MCF 10A (cell line): ENCODE data around the gene MFSD12. TPM values are rescaled to one million over a fixed set of nuclear protein-coding genes. Genes with fewer than 3 reads are reported as not detected.

Source experiments
- BruUV-seq: library from RNA; stranded (reverse); fragments of 400-500 nt; replicated peaks from 2 replicates; lab custom pipeline; 2021; lab: Mats Ljungman, UMichigan
- CTCF ChIA-PET: fragments of 300-600 bp; sonication (Branson Sonifier 250); formaldehyde crosslinking; extraction: SDS; loops from one replicate; lab custom pipeline; 2021; ENCODE audit warnings: antibody characterized with exemption, inconsistent platforms; lab: Yijun Ruan, JAX
- POLR2A ChIA-PET: fragments of 300-600, 350-650 bp; sonication (Branson Sonifier 250); formaldehyde crosslinking; extraction: SDS; loops from one replicate; lab custom pipeline; 2020; ENCODE audit warnings: antibody characterized with exemption, inconsistent platforms; lab: Yijun Ruan, JAX
- DNase-seq: peaks from one replicate; pipeline ENCODE4 v3.0.0-alpha.2; 2018; ENCODE audit not compliant: unreplicated experiment
- H3K27ac Mint-ChIP-seq: one replicate; pipeline ENCODE4 v1.8.0; 2022; ENCODE audit warnings: mild to moderate bottlenecking, low read depth, mixed read lengths; ENCODE audit not compliant: unreplicated experiment
- H3K27me3 Mint-ChIP-seq: one replicate; pipeline ENCODE4 v1.8.0; 2022; ENCODE audit warnings: mixed read lengths; ENCODE audit not compliant: insufficient read depth, unreplicated experiment
- H3K36me3 Mint-ChIP-seq: one replicate; pipeline ENCODE4 v1.8.0; 2022; ENCODE audit warnings: mild to moderate bottlenecking, moderate library complexity, mixed read lengths; ENCODE audit not compliant: insufficient read depth, unreplicated experiment
- H3K4me1 Mint-ChIP-seq: one replicate; pipeline ENCODE4 v1.8.0; 2022; ENCODE audit warnings: mixed read lengths; ENCODE audit not compliant: insufficient read depth, unreplicated experiment
- H3K4me3 Mint-ChIP-seq: one replicate; pipeline ENCODE4 v1.8.0; 2022; ENCODE audit warnings: mild to moderate bottlenecking, moderate library complexity, mixed read lengths; ENCODE audit not compliant: unreplicated experiment
- H3K9me3 Mint-ChIP-seq: one replicate; pipeline ENCODE4 v1.8.0; 2022; ENCODE audit warnings: mixed read lengths; ENCODE audit not compliant: unreplicated experiment
- intact Hi-C: fragments of 100-400 bp; cut with micrococcal nuclease; formaldehyde crosslinking; loops from 2 replicates; pipeline ENCODE4 v1.14.1; 2022
- total RNA-seq: library from RNA; stranded (reverse); gene quantifications from 2 replicates; pipeline ENCODE4 v1.2.3, GENCODE V29; 2022
- TF ChIP-seq, protein P1 (sequence below): fragments of 200-600 bp; IDR thresholded peaks from one replicate; pipeline ENCODE4 v1.8.0; 2022; ENCODE audit warnings: antibody characterized with exemption, mild to moderate bottlenecking; ENCODE audit not compliant: unreplicated experiment

Gene MFSD12
- total RNA-seq, 1 experiment from 2014 or later = 79.4 TPM

DNA sequence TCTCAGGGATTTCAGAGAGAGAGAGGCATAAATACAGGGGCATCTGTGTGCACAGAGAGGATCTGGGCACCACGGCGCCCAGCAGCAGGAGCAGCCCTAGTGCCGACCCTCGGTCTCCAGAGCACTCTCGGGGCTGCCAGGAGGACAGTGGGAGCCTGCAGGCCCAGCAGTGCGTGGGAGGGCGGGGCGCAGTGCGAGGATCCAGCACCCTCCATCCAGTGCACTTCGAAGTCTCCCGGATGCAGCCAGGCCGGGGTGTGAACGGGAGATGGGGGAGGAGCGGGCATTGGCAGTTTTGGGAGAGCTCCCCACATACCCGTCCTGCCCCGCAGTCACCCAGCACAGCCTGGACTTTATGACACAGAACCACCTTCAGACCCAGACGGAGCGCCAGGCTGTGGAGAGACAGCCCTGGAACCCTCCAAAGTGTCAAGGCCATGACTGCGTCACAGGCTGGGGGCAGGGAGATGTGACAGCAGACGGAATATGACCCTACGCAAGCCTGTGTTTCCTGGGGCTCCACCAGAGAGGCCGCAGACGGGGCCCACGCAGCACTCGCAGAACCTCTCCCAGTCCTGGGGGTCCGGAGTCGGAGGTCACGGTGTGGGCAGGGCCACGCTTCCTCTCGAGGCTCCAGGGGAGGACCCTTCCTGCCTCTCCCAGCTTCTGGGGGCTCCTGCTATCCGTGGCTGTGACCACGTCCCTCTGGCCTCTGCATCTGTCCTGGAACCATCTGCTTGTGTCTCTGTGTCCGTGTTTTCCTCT, 33.1 kb downstream of the MFSD12 start:
- peaks cover 11% of the 10 kb centered on the region for H3K4me1 Mint-ChIP-seq
- BruUV-seq = no TSS peak
- H3K27me3 Mint-ChIP-seq = no peaks in the 10 kb centered on the region
- ChIA-PET CTCF (interaction anchor here (0.6 kb wide), 1 partner anchor 55 kb away, joined by 3 read pairs; no protein-coding TSS in a partner anchor), POLR2A (no interaction called here)
- no peak for DNase-seq
- no peaks in the 10 kb centered on the region for H3K9me3 Mint-ChIP-seq
- H3K27ac Mint-ChIP-seq = no peak overlapping the region
- peaks cover 34% of the 10 kb centered on the region for H3K36me3 Mint-ChIP-seq
- intact Hi-C loops = no loop called here
- H3K4me3 Mint-ChIP-seq = no peak overlapping the region
- TF ChIP-seq, protein P1, sequence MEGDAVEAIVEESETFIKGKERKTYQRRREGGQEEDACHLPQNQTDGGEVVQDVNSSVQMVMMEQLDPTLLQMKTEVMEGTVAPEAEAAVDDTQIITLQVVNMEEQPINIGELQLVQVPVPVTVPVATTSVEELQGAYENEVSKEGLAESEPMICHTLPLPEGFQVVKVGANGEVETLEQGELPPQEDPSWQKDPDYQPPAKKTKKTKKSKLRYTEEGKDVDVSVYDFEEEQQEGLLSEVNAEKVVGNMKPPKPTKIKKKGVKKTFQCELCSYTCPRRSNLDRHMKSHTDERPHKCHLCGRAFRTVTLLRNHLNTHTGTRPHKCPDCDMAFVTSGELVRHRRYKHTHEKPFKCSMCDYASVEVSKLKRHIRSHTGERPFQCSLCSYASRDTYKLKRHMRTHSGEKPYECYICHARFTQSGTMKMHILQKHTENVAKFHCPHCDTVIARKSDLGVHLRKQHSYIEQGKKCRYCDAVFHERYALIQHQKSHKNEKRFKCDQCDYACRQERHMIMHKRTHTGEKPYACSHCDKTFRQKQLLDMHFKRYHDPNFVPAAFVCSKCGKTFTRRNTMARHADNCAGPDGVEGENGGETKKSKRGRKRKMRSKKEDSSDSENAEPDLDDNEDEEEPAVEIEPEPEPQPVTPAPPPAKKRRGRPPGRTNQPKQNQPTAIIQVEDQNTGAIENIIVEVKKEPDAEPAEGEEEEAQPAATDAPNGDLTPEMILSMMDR = no peak

DNA sequence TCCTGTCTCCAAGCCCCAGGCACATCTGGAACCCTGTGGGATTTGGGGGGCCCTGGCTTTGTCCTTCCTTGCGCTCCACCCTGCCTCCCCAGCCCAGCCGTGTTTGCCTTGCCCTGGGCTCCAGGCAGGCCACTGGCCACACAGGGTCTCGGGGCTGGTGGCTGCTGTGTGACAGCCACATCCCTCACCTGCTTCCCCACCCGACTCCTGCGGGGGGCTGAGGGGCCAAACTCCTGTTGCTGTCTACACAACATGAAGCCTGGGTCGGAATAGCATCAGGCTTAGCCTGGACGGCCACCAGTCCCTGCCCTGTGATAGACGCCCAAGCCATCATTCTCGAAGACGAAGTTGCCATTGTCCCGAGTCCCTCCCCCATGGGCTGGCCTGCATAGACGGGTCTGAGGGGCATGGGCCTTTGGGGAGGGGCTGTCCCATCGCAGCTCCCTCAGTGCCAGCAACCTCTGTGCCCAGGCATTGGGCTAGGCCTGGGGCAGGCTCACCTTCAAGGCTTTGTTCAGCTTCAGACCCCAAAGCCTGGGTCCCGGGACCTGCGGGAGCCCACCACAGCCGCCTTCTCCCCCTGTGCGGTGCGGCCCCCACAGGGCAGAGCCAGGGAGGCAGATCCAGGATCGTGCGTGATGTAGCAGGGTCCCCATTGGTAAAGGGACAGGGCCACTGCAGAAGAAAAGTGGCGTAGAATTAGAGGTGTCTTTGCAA, 33.9 kb downstream of the MFSD12 start:
- Mint-ChIP-seq H3K27ac (no peak overlapping the region), H3K9me3 (no peaks in the 10 kb centered on the region), H3K27me3 (no peaks in the 10 kb centered on the region), H3K36me3 (peaks cover 34% of the 10 kb centered on the region), H3K4me1 (peaks cover 11% of the 10 kb centered on the region), H3K4me3 (no peak overlapping the region)
- BruUV-seq = no TSS peak
- POLR2A ChIA-PET = no interaction called here
- TF ChIP-seq, protein P1 = no peak
- DNase-seq = no peak
- intact Hi-C loops = no loop called here
- CTCF ChIA-PET = no interaction called here

DNA sequence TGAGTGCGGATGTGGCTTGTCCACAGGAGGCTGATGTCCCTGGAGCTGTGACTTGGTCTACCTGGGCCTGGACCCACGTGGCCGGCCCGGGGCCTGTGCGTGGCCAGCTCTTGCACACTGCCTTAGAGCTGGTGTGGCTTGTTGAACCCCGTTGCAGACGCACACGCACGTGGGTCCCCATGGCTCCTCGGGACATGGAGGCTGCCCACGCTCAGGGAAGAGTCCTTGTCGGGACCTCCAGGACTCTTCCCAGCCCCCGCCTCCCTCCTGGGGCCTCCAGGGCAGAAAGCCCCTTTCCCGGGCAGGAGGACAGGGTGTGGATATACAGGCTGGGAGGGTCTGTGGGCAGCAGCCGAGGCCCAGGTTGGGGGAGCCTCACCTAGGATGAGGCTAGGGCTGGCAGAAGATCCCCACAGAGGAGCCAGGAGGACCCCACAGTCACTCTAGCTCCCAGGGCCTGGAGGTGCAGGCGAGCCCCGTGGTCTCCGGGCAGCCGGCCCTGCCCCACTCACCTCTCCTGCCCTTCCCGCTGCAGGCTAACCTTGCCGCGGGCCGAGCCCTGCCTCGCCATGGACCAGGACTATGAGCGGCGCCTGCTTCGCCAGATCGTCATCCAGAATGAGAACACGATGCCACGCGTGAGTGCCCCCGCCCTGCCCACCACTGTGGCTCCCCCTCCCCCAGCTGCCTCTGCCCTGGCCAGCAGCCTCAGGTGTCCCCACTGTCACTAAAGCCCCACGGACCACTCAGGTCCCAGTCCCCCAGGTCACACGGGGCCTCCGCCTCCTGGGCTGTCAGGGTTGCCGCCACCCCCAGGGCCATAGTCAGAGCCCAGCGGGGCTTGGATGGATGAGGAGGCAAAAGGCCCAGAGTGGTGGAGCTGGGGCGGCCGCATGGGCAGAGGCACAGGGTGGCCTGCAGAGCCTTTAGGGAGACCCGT, 34.7 kb downstream of the MFSD12 start:
- H3K4me3 Mint-ChIP-seq = no peak overlapping the region
- CTCF ChIA-PET = no interaction called here
- no TSS peak for BruUV-seq

More for the DNA sequence above, 34.7 kb downstream of the MFSD12 start:
- H3K27me3 Mint-ChIP-seq = no peaks in the 10 kb centered on the region
- no peak overlapping the region for H3K27ac Mint-ChIP-seq
- TF ChIP-seq, protein P1 = no peak
- DNase-seq = no peak
- H3K36me3 Mint-ChIP-seq = peaks cover 34% of the 10 kb centered on the region
- peaks cover 11% of the 10 kb centered on the region for H3K4me1 Mint-ChIP-seq
- intact Hi-C loops = no loop called here
- POLR2A ChIA-PET = no interaction called here
- H3K9me3 Mint-ChIP-seq = no peaks in the 10 kb centered on the region
